ENCODE data around the gene POFUT2. TPM values are rescaled to one million over a fixed set of nuclear protein-coding genes. Genes with fewer than 3 reads are reported as not detected.

The POFUT2 gene
- total and polyA plus RNA-seq, 2 donors from 2014 or later, result 18.3 to 30.2 TPM

DNA sequence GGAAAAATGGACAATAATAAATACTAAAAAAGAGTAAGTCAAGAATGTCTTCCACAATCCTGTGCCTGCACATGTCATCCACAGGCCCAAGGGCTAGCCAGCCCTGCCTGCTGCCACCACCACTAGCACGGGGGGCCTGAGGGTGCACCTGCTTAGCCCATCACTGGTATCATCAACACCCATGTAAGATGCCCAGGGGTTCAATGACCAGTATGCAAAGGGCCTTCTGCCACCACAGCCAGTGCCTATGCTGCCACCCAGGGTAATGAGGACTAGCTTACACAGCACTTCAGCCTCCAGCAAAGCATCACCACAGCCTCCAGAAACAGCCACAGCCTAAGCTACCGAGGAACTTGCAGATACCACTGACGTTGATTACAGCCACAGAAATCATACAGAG, 46.3 kb downstream of the POFUT2 start:
- Histone ChIP-seq H3K27ac (ENCODE audit: low read depth in 2 of 2, low read length in 2 of 2) (no peak overlapping the region), H3K4me1 (ENCODE audit: control insufficient read depth in 2 of 3, insufficient read depth in 2 of 3, low read depth in 1 of 3, low read length in 3 of 3) (no peaks in the 10 kb centered on the region), H3K36me3 (ENCODE audit: control insufficient read depth in 2 of 3, insufficient read depth in 3 of 3, low read length in 3 of 3) (no peaks in the 10 kb centered on the region), H3K27me3 (ENCODE audit: control insufficient read depth, insufficient read depth, low read length) (no peaks in the 10 kb centered on the region), H3K9me3 (ENCODE audit: control insufficient read depth in 2 of 3, insufficient read depth in 1 of 3, low read length in 3 of 3) (peaks cover 0 to 26% (median 8%) of the 10 kb centered on the region in 3 donors), H3K9ac (ENCODE audit: low read length in 3 of 3) (no peak overlapping the region), H3K4me3 (ENCODE audit: low read length in 3 of 3) (no peak overlapping the region)
- no peak for FAIRE-seq
- intact Hi-C loops (cut with DNase I), result no loop called here
- TF ChIP-seq, protein P1, sequence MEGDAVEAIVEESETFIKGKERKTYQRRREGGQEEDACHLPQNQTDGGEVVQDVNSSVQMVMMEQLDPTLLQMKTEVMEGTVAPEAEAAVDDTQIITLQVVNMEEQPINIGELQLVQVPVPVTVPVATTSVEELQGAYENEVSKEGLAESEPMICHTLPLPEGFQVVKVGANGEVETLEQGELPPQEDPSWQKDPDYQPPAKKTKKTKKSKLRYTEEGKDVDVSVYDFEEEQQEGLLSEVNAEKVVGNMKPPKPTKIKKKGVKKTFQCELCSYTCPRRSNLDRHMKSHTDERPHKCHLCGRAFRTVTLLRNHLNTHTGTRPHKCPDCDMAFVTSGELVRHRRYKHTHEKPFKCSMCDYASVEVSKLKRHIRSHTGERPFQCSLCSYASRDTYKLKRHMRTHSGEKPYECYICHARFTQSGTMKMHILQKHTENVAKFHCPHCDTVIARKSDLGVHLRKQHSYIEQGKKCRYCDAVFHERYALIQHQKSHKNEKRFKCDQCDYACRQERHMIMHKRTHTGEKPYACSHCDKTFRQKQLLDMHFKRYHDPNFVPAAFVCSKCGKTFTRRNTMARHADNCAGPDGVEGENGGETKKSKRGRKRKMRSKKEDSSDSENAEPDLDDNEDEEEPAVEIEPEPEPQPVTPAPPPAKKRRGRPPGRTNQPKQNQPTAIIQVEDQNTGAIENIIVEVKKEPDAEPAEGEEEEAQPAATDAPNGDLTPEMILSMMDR (IDR thresholded peaks at IDR 0.05; ENCODE audit: borderline replicate concordance, extremely low read depth, insufficient read depth), result no peak
- no peak for DNase-seq

DNA sequence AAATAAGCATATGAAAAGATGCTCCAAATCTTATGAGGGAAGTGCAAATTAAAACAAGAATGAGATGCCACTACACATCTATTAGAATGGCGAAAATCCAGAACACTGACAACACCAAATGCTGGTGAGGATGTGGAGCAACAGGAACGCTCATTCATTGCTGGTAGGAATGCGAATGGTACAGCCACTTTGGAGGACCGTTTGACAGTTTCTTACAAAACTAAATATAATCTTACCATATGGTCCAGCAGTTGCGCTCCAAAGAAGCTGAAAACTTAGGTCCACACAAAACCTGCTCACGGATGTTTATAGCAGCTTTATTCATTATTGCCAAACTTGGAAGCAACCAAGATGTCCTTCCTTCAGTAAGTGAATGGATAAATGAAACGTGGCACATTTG, 50.3 kb downstream of the POFUT2 start:
- Histone ChIP-seq H3K27ac (ENCODE audit: low read depth in 2 of 2, low read length in 2 of 2) (no peak overlapping the region), H3K9ac (ENCODE audit: low read length in 3 of 3) (no peak overlapping the region), H3K4me3 (ENCODE audit: low read length in 3 of 3) (no peak overlapping the region), H3K27me3 (ENCODE audit: control insufficient read depth, insufficient read depth, low read length) (no peaks in the 10 kb centered on the region), H3K36me3 (ENCODE audit: control insufficient read depth in 2 of 3, insufficient read depth in 3 of 3, low read length in 3 of 3) (no peaks in the 10 kb centered on the region), H3K4me1 (ENCODE audit: control insufficient read depth in 2 of 3, insufficient read depth in 2 of 3, low read depth in 1 of 3, low read length in 3 of 3) (no peaks in the 10 kb centered on the region), H3K9me3 (ENCODE audit: control insufficient read depth in 2 of 3, insufficient read depth in 1 of 3, low read length in 3 of 3) (peaks cover 0 to 12% (median 2%) of the 10 kb centered on the region in 3 donors)
- intact Hi-C loops (cut with DNase I), result no loop called here
- DNase-seq (no peak), FAIRE-seq (no peak)
- TF ChIP-seq, protein P1 (IDR thresholded peaks at IDR 0.05; ENCODE audit: borderline replicate concordance, extremely low read depth, insufficient read depth), result no peak

DNA sequence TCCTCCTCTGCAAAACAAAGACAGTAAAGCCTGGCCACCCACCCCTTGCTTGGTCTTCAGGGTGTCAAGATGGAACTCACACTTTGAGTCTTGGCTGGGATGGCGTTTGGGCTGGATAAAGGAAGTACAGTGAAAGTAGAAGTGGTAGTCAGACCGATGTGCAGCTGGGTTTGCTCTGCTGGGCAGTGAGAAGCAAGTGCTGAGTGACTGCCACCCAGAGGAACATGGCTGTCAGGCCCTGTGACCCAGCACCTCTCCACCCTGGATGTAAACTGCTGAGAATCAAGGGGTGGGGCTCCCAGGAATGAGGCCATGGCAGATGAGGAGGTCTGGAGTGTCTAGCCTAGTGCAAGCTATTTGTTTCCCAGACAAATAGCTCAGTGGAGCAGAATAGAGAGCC, 51.2 kb downstream of the POFUT2 start:
- TF ChIP-seq, protein P1 (IDR thresholded peaks at IDR 0.05; ENCODE audit: borderline replicate concordance, extremely low read depth, insufficient read depth), result no peak
- Histone ChIP-seq H3K27ac (ENCODE audit: low read depth in 2 of 2, low read length in 2 of 2) (no peak overlapping the region), H3K4me1 (ENCODE audit: control insufficient read depth in 2 of 3, insufficient read depth in 2 of 3, low read depth in 1 of 3, low read length in 3 of 3) (no peaks in the 10 kb centered on the region), H3K9me3 (ENCODE audit: control insufficient read depth in 2 of 3, insufficient read depth in 1 of 3, low read length in 3 of 3) (peaks cover 0 to 5% (median 2%) of the 10 kb centered on the region in 3 donors), H3K27me3 (ENCODE audit: control insufficient read depth, insufficient read depth, low read length) (no peaks in the 10 kb centered on the region), H3K4me3 (ENCODE audit: low read length in 3 of 3) (no peak overlapping the region), H3K9ac (ENCODE audit: low read length in 3 of 3) (no peak overlapping the region), H3K36me3 (ENCODE audit: control insufficient read depth in 2 of 3, insufficient read depth in 3 of 3, low read length in 3 of 3) (no peaks in the 10 kb centered on the region)
- no peak for FAIRE-seq
- intact Hi-C loops (cut with DNase I), result no loop called here
- DNase-seq, result no peak

DNA sequence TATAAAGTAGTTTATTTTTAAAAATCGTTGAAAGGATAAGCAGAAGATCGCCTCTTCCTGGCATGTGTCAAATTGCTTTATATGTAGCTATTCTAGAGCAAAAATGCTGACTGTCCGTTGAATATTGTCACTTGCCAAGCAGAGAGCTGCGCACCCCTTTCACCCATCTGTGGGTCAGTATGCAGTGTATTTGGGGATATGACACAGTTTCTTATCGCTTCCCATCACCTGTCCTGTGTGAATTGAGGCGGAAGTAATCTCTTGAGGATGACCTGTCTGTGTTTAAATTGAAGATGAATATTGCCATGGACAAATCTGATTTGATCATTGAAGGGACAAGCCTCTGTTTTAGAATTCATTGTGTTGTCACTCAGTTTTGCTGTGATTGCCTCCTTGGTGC, 52.2 kb downstream of the POFUT2 start:
- no peak for FAIRE-seq

More for the DNA sequence above, 52.2 kb downstream of the POFUT2 start:
- H3K9me3 ChIP-seq (ENCODE audit: control insufficient read depth in 2 of 3, insufficient read depth in 1 of 3, low read length in 3 of 3), result no peaks in the 10 kb centered on the region
- H3K9ac ChIP-seq (ENCODE audit: low read length in 3 of 3), result no peak overlapping the region
- H3K36me3 ChIP-seq (ENCODE audit: control insufficient read depth in 2 of 3, insufficient read depth in 3 of 3, low read length in 3 of 3), result no peaks in the 10 kb centered on the region
- H3K27me3 ChIP-seq (ENCODE audit: control insufficient read depth, insufficient read depth, low read length), result no peaks in the 10 kb centered on the region
- H3K27ac ChIP-seq (ENCODE audit: low read depth in 2 of 2, low read length in 2 of 2), result no peak overlapping the region
- DNase-seq, result no peak
- no peaks in the 10 kb centered on the region for H3K4me1 ChIP-seq (ENCODE audit: control insufficient read depth in 2 of 3, insufficient read depth in 2 of 3, low read depth in 1 of 3, low read length in 3 of 3)
- intact Hi-C loops (cut with DNase I), result no loop called here
- TF ChIP-seq, protein P1 (IDR thresholded peaks at IDR 0.05; ENCODE audit: borderline replicate concordance, extremely low read depth, insufficient read depth), result no peak
- H3K4me3 ChIP-seq (ENCODE audit: low read length in 3 of 3), result no peak overlapping the region
